ENCODE results near the gene DDX49.
"Not testable (repeated sequence)": the region's sequence is repeated elsewhere in the genome, so short reads cannot be mapped to it uniquely, and the experiment has no call there.

The DDX49 gene

GRCh38 chr19:18951721-18952281, 32.3 kb downstream of the DDX49 start:
- no peak for DNase-seq (ENCODE audit: extremely low spot score)
- CTCF ChIA-PET: no interaction called here
- TF ChIP-seq CTCF (IDR thresholded peaks at IDR 0.05; ENCODE audit: control extremely low read depth, extremely low read depth, low read depth, missing control alignments): no peak
- POLR2A ChIA-PET: no interaction called here

GRCh38 chr19:18952364-18953003, 33.0 kb downstream of the DDX49 start:
- CTCF ChIA-PET; DNase-seq (ENCODE audit: extremely low spot score); POLR2A ChIA-PET: not testable (repeated sequence)

- POLR2A ChIA-PET: no interaction called here
- CTCF ChIA-PET: no interaction called here
Observed at GRCh38 chr19:18954094-18954493, 34.6 kb downstream of the DDX49 start.

GRCh38 chr19:18955042-18955441, 35.5 kb downstream of the DDX49 start:
- ChIA-PET POLR2A (no interaction called here), CTCF (no interaction called here)

More at GRCh38 chr19:18954094-18954493, 34.6 kb downstream of the DDX49 start:
- no peak for DNase-seq (ENCODE audit: extremely low spot score)
- TF ChIP-seq CTCF (IDR thresholded peaks at IDR 0.05; ENCODE audit: control extremely low read depth, extremely low read depth, low read depth, missing control alignments): no peak

GRCh38 chr19:18960370-18960769, 40.9 kb downstream of the DDX49 start:
- no peak for DNase-seq (ENCODE audit: extremely low spot score)
- CTCF ChIA-PET: no interaction called here
- POLR2A ChIA-PET: no interaction called here
- no peak for TF ChIP-seq CTCF (IDR thresholded peaks at IDR 0.05; ENCODE audit: control extremely low read depth, extremely low read depth, low read depth, missing control alignments)

More at GRCh38 chr19:18955042-18955441, 35.5 kb downstream of the DDX49 start:
- DNase-seq (ENCODE audit: extremely low spot score): no peak
- TF ChIP-seq CTCF (IDR thresholded peaks at IDR 0.05; ENCODE audit: control extremely low read depth, extremely low read depth, low read depth, missing control alignments): no peak

- no peak for TF ChIP-seq CTCF (IDR thresholded peaks at IDR 0.05; ENCODE audit: control extremely low read depth, extremely low read depth, low read depth, missing control alignments)
- ChIA-PET CTCF (no interaction called here), POLR2A (no interaction called here)
- DNase-seq (ENCODE audit: extremely low spot score): no peak
Observed at GRCh38 chr19:18961767-18962620, 42.5 kb downstream of the DDX49 start.

GRCh38 chr19:18964121-18964520, 44.6 kb downstream of the DDX49 start:
- CTCF ChIA-PET: no interaction called here
- TF ChIP-seq CTCF (IDR thresholded peaks at IDR 0.05; ENCODE audit: control extremely low read depth, extremely low read depth, low read depth, missing control alignments): no peak
- no peak for DNase-seq (ENCODE audit: extremely low spot score)
- POLR2A ChIA-PET: no interaction called here
